Breast epithelium (tissue), 4 donors: ENCODE results near the gene LRP1. TPM values are rescaled to one million over a fixed set of nuclear protein-coding genes. Genes with fewer than 3 reads are reported as not detected.

Experiments used
- DNase-seq, 2 donors: peaks; one replicate each; pipeline ENCODE4 v3.0.0-alpha.2; 2019; ENCODE audit warnings: low spot score in 2 of 2
- H3K27ac ChIP-seq, 2 donors: fragments of 200-600 bp; sonication (generic) in 1 of 2; one replicate each; pipeline ENCODE4 v1.5.1; 2016 to 2019; ENCODE audit warnings: mild to moderate bottlenecking in 1 of 2
- H3K27me3 ChIP-seq, 2 donors: fragments of 200-600 bp; sonication (generic) in 1 of 2; one replicate each; pipeline versions ENCODE4 v1.5.1 to v1.6.0; 2017 to 2019; ENCODE audit warnings: control low read depth in 1 of 2, mild to moderate bottlenecking in 1 of 2
- H3K36me3 ChIP-seq: fragments of 200-600 bp; one replicate; pipeline ENCODE4 v1.5.1; 2019
- H3K4me1 ChIP-seq, 2 donors: fragments of 200-600 bp; sonication (generic); one replicate each; pipeline ENCODE4 v1.5.1; 2016 to 2019; ENCODE audit warnings: control low read depth in 1 of 2
- H3K4me3 ChIP-seq, 3 donors: fragments of 200-600 bp; sonication (generic); 1 replicate in 2 of 3; 2 replicates in 1 of 3; pipeline ENCODE4 v1.5.1; 2016 to 2019; ENCODE audit warnings: mild to moderate bottlenecking in 3 of 3, moderate library complexity in 2 of 3
- H3K9me3 ChIP-seq, 2 donors: fragments of 200-600 bp; sonication (generic) in 1 of 2; one replicate each; pipeline ENCODE4 v1.5.1; 2016 to 2019; ENCODE audit warnings: control low read depth in 1 of 2
- POLR2A ChIP-seq: fragments of 450-650 bp; IDR thresholded peaks from one replicate; pipeline ENCODE4 v1.6.1; 2016; ENCODE audit warnings: antibody characterized with exemption, mild to moderate bottlenecking, moderate library complexity
- POLR2AphosphoS5 ChIP-seq, 3 donors: sonication (generic); formaldehyde crosslinking; IDR thresholded peaks; one replicate each; pipeline ENCODE4 v1.6.1; 2017; ENCODE audit warnings: antibody characterized with exemption in 3 of 3
- intact Hi-C: fragments of 100-400 bp; cut with DNase I; formaldehyde crosslinking; loops from one replicate; pipeline ENCODE4 v1.15.1; 2023; ENCODE audit warnings: low total_unique reads
- total RNA-seq, 3 donors: library from RNA; depleted of rRNA; stranded (reverse); fragments of >200 nt; gene quantifications; one replicate each; pipeline ENCODE4 v1.1.0, GENCODE V29; 2016
- TF ChIP-seq, protein P1 (sequence below), 3 donors: fragments of 450-650 bp; IDR thresholded peaks; one replicate each; pipeline ENCODE4 v1.5.1; 2016 to 2017; ENCODE audit warnings: antibody characterized with exemption in 3 of 3, mild to moderate bottlenecking in 3 of 3, moderate library complexity in 3 of 3

Gene LRP1
- total RNA-seq, 3 donors from 2014 or later, result 102 to 894 (median 240) TPM

DNA sequence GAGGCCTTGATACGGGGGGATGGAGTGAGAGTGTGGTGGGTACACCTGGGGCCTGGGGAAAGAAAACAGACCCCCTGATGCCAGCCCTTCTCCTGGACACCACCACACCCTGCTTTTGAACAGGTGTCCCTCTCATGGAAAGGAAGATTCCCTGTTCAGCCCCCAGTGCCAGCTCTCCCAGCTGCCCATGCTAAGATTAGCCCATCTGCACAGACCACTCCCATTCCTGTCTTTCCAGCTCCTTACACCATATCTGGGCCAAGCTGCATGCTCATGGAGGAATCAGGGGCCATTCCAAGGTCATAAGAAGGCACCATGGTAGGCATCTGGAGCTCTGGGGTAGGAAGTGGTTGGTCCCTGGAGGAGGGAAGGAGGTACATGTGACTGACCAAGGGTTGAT, 29.7 kb upstream of the LRP1 start:
- DNase-seq, result no peak
- Histone ChIP-seq H3K9me3 (no peaks in the 10 kb centered on the region), H3K27ac (peak overlapping the region; percentile 3 to 68), H3K27me3 (no peaks in the 10 kb centered on the region), H3K36me3 (no peaks in the 10 kb centered on the region), H3K4me3 (no peak overlapping the region), H3K4me1 (peaks cover 0 to 6% of the 10 kb centered on the region in 2 donors)
- no peak for TF ChIP-seq POLR2A
- TF ChIP-seq, protein P1, sequence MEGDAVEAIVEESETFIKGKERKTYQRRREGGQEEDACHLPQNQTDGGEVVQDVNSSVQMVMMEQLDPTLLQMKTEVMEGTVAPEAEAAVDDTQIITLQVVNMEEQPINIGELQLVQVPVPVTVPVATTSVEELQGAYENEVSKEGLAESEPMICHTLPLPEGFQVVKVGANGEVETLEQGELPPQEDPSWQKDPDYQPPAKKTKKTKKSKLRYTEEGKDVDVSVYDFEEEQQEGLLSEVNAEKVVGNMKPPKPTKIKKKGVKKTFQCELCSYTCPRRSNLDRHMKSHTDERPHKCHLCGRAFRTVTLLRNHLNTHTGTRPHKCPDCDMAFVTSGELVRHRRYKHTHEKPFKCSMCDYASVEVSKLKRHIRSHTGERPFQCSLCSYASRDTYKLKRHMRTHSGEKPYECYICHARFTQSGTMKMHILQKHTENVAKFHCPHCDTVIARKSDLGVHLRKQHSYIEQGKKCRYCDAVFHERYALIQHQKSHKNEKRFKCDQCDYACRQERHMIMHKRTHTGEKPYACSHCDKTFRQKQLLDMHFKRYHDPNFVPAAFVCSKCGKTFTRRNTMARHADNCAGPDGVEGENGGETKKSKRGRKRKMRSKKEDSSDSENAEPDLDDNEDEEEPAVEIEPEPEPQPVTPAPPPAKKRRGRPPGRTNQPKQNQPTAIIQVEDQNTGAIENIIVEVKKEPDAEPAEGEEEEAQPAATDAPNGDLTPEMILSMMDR (IDR thresholded peaks at IDR 0.05), result no peak
- TF ChIP-seq POLR2AphosphoS5 (IDR thresholded peaks at IDR 0.05), result no peak
- intact Hi-C loops, result no loop called here

DNA sequence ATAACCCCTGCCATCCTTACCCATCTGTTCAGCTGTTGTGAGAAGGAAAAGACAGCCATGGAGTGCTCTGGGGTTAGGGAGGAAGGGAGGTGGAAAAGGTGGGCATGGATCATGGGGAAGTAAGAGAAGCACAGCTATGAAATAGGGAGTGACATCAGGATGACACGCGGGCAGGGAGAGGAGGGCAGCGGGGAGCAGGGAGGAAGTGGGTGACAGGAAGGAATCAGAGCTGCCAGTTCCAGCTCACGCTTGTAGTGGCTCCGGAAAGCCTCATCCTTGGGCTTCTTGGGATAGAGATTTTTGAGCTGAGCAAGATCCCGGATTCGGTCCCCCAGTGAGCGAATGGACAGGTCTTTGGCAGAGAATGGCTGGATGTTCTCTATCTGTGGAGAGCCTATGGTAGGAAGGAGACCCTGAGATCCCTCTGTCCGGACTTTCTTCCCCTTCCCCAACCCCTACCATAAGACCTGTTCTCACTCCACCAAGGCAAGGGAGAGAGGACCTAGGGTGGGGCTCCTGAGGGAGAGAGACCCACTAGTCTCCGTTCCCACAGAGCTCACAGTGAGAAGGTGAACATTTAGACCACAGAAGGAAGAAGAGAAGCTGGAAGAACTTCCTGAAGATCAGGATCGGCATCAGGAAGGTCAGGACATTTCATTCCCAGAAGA, 29.1 kb upstream of the LRP1 start:
- no peak for DNase-seq
- Histone ChIP-seq H3K4me1 (peaks cover 0 to 4% of the 10 kb centered on the region in 2 donors), H3K9me3 (no peaks in the 10 kb centered on the region), H3K27ac (peak overlapping the region; percentile 3 to 68), H3K4me3 (no peak overlapping the region), H3K27me3 (no peaks in the 10 kb centered on the region), H3K36me3 (no peaks in the 10 kb centered on the region)
- TF ChIP-seq, protein P1 (IDR thresholded peaks at IDR 0.05), result no peak
- TF ChIP-seq POLR2AphosphoS5 (IDR thresholded peaks at IDR 0.05) (no peak), POLR2A (no peak)
- intact Hi-C loops, result no loop called here

DNA sequence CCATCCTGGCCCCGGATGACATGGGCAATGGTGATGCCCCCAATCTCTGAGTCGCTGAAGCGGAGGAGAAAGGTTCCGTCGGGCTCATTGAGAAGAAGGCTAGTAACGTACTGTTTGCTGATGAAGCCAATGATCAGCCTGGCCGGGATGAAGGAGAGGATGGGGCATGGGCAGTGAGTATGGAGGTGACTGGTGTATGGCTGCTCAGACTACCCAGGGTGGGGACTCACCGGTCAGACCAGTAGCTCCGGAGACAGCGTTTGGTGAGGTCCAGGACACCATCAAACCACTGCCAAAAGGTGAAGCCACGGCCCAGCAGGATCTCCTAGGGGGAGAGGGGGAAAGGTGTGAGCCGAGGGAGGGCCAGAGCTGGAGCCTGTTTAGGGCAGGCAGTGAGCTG, 28.5 kb upstream of the LRP1 start:
- Histone ChIP-seq H3K9me3 (no peaks in the 10 kb centered on the region), H3K36me3 (no peaks in the 10 kb centered on the region), H3K27ac (peak overlapping the region; percentile 25 to 40), H3K4me1 (no peaks in the 10 kb centered on the region), H3K4me3 (no peak overlapping the region), H3K27me3 (no peaks in the 10 kb centered on the region)
- no peak for TF ChIP-seq POLR2AphosphoS5 (IDR thresholded peaks at IDR 0.05)
- TF ChIP-seq POLR2A, result no peak
- TF ChIP-seq, protein P1 (IDR thresholded peaks at IDR 0.05), result no peak
- no peak for DNase-seq
- intact Hi-C loops, result loop anchor here (10.0 kb wide), 1 partner anchor 1125 kb away; the partner anchor contains the start of gene RAB5B

DNA sequence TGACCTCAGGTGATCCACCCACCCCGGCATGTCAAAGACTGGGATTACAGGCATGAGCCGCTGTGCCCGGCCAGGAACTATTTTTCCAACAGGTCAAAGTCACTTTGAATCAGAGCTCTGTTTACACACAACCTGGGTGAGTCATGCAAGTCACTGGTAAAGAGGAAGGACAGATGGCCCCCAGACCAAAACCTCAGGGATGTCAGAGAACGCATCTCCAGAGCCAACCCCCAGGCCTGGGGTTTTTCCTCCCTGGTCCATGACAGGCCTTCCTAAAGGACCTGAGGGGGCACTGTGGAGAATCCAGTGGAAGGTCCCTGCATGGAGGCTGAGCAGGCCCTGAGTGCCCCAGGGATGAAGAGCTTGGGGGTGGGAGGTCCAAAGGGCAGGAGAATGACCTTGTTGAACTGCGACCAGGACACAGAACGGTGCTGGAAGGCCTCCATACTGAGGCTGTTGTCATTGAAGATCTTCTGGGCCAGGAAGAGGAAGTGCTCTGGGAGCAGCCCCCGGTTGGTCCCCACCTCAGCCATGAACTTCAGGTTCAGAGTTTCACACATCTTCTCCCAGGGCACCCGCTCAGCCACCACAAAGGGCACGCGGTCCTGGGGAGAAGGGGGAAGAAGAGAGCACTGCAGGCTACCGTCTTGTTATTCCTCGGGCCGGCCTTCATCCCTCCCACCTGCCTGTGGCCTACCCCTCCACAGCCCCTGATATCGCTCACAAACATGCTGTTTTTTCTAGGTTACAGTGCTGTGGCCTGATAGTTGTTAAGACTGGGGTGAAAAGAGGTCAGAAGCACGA, 26.2 kb upstream of the LRP1 start:
- DNase-seq, result no peak
- Histone ChIP-seq H3K36me3 (no peaks in the 10 kb centered on the region), H3K4me1 (no peaks in the 10 kb centered on the region), H3K9me3 (no peaks in the 10 kb centered on the region), H3K27me3 (no peaks in the 10 kb centered on the region), H3K27ac (peak overlapping the region; percentile 53 to 61), H3K4me3 (no peak overlapping the region)
- intact Hi-C loops, result loop anchor here (10.0 kb wide), 1 partner anchor 1127 kb away; the partner anchor contains the start of gene RAB5B
- TF ChIP-seq, protein P1 (IDR thresholded peaks at IDR 0.05), result no peak
- TF ChIP-seq POLR2AphosphoS5 (IDR thresholded peaks at IDR 0.05), result no peak

DNA sequence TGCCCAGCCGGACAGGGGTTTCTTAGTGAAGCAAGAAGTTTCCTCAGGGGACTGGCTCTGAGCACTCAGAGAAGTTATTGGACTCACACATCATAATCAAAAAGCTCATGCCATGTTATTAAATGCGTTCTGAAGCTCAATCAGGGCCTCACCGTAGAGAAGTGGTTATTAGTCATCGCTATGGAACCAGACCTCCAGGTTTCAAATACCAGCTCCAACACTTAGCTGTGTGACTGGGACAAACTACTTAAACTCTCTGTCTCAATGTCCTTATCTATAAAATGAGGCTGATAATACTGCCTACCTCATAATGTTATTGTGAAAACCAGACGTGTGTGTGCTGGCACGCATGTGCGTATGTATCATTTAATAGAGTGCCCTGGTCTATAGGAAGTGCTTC, 24.4 kb upstream of the LRP1 start:
- TF ChIP-seq POLR2A (no peak), POLR2AphosphoS5 (IDR thresholded peaks at IDR 0.05) (no peak)
- TF ChIP-seq, protein P1 (IDR thresholded peaks at IDR 0.05), result no peak
- Histone ChIP-seq H3K27me3 (no peaks in the 10 kb centered on the region), H3K4me1 (no peaks in the 10 kb centered on the region), H3K36me3 (no peaks in the 10 kb centered on the region), H3K27ac (no peak overlapping the region), H3K9me3 (no peaks in the 10 kb centered on the region), H3K4me3 (no peak overlapping the region)
- intact Hi-C loops, result loop anchor here (10.0 kb wide), 1 partner anchor 1129 kb away; the partner anchor contains the start of gene RAB5B
- no peak for DNase-seq
